Measurements from ENCODE around the gene LGALS14.
"Not testable (repeated sequence)": the region's sequence is repeated elsewhere in the genome, so short reads cannot be mapped to it uniquely, and the experiment has no call there.

The LGALS14 gene

DNA sequence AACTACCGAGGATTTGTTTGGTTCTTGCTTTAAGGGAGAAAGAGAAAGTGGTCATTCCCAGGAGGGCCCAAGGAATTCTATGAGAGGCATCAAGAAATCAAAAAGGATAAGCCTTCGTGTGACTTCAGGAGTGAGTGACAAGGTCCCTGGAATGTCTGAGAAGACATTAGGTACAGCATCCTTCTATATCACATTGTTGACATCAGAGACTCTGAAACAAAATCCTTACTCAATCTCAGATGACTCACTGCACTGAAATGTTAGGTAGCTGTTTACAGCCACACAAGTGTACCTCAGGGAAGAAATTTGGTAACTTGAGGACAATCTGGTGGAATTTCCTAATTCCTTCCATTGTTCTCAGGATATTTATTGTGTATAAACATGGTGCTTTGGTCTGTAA is 7.9 kb upstream of the LGALS14 start:
- DNase-seq = no peak

GRCh38 chr19:39698535-39698934 is 5.7 kb upstream of the LGALS14 start:
- no peak for DNase-seq

DNA sequence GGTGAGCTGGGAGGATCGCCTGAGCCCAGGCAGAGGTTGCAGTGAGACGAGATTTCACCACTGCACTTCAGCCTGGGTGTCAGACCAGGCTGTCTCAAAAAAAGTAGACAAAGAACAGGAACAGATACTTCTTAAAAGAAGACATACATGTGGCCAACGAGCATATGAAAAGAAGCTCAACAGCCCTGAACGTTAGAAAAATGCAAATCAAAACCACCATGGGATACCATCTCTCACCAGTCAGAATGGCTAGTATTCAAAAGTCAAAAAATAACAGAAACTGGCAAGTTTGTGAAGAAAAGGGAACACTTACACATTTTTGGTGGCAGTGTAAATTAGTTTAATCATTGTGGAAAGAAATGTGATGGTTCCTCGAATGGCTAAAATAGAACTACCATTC is 3.0 kb upstream of the LGALS14 start:
- no peak for DNase-seq

DNA sequence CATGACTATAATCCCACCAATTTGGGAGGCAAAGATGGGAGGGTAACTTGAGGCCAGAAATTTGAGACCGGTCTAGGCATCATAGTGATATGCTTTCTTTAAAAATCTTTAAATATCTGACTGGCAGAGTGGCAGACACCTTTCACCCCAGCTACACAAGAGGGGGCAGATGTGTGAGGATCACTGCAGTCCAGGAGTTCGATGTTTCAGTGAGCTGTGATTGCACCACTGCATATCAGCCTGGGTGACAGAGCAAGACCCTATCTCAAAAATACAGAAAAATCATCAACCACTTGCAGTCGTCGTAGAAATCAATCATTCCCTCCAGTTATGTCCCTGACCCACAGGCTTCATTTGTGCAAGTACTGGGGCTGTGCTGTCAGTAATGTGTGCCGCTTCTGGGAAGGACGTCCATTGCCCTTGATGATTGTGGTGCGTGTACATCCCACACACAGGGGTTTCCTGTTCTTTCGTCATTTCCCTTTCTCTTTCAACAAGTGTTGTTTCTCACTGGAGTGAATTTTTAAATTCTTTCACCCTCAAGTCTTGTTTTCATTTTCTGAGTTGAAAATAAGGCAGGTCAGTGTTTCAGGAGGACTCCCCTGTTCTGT is 1.4 kb downstream of the LGALS14 start:
- DNase-seq = no peak

DNA sequence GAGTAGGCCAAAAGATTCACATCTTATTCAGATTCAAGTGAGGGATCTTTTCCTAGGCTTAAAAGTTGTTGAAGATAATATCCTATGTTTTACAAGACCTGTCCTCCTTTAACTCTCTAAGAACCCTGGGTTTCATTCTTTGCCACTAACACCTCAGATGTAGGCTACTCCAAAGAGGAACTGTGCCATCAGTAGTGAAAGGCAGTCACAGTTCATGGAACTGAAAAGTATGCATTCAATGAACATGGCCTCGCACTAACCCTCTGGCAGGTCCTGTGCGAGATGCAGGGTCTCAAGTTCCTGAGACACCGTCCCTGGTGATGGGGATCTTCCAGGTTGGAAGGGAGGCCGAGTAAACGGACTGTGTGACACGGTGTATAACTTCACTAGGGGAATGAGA is 4.3 kb downstream of the LGALS14 start:
- no peak for DNase-seq

GRCh38 chr19:39709026-39709872 is 5.0 kb downstream of the LGALS14 start:
- DNase-seq = no peak

DNA sequence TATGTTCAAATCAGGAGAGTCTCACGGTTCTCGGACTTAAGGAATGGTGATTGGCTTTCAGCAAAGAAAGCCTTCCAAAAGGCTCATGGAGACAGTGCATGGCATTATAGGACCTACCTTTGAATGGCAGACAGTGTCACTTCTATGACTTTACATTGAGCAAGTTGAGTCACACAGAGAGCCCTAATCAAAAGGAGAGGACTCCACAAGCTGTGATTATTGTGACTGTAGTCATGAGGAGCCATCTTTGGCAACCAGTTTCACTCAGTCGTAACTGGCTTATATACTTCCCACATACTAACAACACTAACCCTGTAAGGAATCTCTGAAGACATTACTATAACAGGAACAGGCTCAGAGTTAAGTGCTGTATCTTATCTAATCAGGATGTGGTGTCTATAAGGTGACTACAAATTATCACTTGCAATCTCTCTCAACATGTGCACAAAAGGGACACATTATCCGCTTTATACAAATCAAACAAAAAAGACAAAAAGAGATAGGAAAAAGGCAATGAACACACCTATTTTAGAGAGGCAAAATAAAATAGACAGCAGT is 6.1 kb downstream of the LGALS14 start:
- DNase-seq = no peak

DNA sequence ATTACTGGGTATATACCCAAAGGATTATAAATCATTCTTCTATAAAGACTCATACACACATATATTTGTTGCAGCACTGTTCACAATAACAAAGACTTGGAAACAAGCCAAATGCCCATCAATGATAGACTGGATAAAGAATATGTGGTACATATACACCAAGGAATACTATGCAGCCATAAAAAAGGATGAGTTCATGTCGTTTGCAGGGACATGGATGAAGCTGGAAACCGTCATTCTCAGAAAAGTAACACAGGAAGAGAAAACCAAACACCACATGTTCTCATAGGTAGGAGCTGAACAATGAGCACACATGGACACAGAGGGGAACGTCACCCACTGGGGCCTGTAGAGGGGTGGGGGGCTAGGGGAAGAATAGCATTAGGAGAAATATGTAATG is 15.9 kb downstream of the LGALS14 start:
- DNase-seq = not testable (repeated sequence)

DNA sequence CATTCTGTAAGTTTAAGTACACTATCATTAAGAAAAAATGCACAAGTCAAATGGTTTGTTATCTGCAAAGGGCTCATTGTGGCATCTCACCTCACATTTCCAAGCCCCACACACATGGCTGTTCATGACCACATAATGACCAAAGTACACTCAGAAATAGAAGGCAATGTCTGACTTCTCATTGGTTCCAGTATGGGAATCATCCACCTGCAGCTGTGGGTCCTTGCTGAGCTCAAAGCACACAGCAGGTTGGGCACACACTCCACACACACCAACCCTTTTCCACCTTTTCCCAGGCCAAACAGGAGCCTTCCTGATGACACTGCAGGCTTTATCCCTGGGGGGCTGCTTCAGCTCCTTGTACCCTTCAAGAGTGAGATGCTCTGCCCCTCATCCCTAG is 21.7 kb downstream of the LGALS14 start:
- DNase-seq = no peak

GRCh38 chr19:39727070-39727800 is 23.0 kb downstream of the LGALS14 start:
- no peak for DNase-seq

DNA sequence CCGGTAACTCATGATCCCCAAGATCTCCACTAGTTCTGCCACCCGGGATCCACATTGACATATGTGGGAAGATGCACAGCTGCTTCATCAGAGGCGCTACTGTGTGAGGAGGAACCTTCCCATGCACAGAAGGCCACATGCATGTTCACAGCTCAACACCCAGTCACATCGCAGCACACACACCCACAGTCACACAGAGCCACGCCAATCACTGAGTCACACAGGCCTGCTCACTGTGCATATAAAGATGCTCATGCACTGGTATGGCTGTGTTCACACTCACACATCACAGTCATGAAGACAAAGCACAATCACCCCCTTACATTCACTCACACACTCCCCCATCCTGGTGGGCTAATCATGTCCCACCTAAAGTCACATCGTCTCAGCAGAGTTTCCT is 23.8 kb downstream of the LGALS14 start:
- DNase-seq = no peak

- DNase-seq = no peak
Measured at GRCh38 chr19:39729594-39729993, 25.3 kb downstream of the LGALS14 start.

GRCh38 chr19:39731685-39732084 is 27.4 kb downstream of the LGALS14 start:
- no peak for DNase-seq

DNA sequence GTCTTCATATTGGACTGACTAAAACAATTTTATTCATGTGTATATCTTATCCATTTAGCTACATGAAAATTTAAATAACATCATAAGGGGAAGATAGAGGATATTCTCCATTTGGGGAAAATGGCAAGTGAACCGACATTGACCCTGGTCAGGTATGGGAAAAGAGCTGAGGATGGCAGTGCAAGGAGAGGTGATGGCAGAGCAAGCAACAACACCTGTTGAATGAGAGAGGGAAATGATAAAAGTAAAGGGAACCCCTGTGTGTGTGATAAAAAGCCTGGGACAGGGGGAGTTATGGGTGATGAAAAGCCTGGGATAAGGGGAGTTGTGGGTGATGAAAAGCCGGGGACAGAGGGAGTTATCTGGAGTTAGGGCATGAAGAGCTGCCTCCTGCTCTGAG is 29.6 kb downstream of the LGALS14 start:
- DNase-seq = no peak

GRCh38 chr19:39735688-39736087 is 31.4 kb downstream of the LGALS14 start:
- no peak for DNase-seq

DNA sequence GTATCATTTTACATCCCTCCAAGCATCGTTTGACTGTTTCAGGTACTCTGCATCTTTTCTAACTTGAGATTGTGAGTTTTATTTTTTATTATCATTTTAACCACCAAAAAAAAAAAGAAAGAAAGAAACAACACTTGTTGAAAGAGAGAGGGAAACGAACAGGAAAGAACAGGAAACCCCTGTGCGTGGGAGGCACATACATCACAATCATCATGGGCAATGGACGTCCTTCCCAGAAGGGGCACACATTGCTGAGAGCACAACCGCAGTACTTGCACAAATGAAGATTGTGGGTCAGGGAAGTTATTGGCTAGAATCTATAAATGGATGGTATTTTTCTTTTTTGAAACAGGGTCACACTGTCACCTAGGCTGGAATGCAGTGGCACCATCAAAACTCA is 31.8 kb downstream of the LGALS14 start:
- no peak for DNase-seq

GRCh38 chr19:39737351-39737750 is 33.1 kb downstream of the LGALS14 start:
- no peak for DNase-seq

- DNase-seq = no peak
Measured at GRCh38 chr19:39737891-39738290, 33.6 kb downstream of the LGALS14 start, which contains the start of gene CLC. TSS of gene CLC (minus strand) at chr19:39738029. CDS start at chr19:39737952, 77 bp downstream.

DNA sequence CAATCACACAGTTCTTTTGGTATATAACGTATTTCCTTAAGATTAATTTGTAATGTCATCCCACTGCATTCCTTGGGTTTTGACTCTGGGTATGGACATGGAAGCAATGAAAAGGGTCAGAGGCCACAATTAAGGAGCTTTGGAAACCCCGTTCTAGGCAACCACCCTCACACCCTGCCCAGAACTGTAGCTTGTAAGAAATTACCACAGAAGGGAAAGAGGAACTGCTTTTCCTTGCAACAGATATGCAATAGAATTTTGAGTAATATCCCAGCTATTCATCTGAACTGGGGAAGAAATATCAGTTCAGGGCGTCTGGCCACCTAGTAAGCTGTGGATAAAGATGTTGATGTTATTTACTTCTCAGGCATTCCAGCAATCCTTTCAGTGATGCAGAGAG is 34.5 kb downstream of the LGALS14 start:
- DNase-seq = no peak

- no peak for DNase-seq
Measured at GRCh38 chr19:39740395-39740794, 36.1 kb downstream of the LGALS14 start.

GRCh38 chr19:39745643-39746042 is 41.4 kb downstream of the LGALS14 start:
- no peak for DNase-seq

DNA sequence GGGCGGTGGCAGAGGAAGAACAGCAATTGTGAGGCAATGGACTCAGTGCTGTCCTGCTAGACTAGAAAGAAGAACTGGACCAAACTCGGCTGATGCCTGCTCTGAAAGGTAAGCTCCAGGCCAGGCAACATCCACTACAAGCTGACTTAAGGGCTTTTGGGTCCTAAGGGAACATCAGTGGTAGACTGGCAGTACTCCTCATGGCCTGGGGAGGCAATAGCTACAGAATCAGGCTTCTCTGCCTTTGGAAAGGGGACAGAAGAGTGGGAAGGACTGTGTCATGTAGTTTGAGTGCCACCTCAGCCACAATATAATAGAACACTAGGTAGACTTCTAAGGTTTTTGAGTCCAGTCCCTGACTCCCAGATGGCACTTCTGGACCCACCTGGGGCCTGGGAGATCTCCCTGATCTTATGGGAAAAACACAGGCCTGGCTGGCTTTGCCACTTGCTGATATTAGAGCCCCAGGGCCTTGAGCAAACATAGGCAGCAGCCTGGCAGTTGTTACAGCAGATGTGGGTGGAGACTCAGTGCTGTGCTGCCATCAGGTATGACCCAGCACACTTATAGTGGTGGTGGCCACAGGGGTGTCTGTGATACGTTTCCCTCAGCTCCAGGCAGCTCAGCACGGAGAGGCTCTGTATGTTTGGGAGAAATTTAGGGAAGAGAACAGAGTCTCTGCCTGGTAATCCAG is 42.7 kb downstream of the LGALS14 start:
- DNase-seq = no peak

DNA sequence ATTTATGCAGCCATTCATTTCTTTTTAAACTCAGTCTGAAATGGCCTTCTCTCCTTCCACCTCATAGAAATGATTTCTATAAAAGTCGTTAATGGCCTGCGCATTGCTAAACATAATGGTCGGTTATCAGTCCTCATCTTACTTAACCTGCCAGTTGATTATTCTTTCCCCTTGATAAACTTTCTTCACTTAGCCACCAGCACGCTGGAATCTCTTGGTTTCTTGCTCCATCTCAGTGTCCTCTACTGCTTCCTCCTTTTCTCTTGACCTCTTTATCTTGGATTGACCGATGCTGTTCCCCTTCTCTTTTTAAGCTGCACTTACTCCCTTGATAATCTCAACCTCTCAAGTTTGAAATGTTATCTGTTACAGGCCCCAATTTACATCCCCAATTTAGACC is 45.7 kb downstream of the LGALS14 start:
- no peak for DNase-seq
